Esophagus muscularis mucosa (tissue), 4 donors: ENCODE measurements around the gene SMIM35. TPM values are rescaled to one million over a fixed set of nuclear protein-coding genes. Genes with fewer than 3 reads are reported as not detected.

Experiments
- DNase-seq: peaks from one replicate; pipeline ENCODE4 v3.0.0-alpha.2; 2017; ENCODE audit errors: extremely low spot score
- H3K27ac ChIP-seq, 4 donors: fragments of 200-600 bp; sonication (generic); replicated peaks in 1 of 4; 1 replicate in 3 of 4; 2 replicates in 1 of 4; pipeline ENCODE4 v1.5.1; 2016 to 2019; ENCODE audit warnings: mild to moderate bottlenecking in 1 of 4
- H3K27me3 ChIP-seq, 4 donors: fragments of 200-600 bp; sonication (generic); one replicate each; pipeline versions ENCODE4 v1.5.1 to v1.6.0; 2016 to 2019
- H3K36me3 ChIP-seq, 4 donors: fragments of 200-600 bp; sonication (generic); one replicate each; pipeline ENCODE4 v1.5.1; 2016 to 2019
- H3K4me1 ChIP-seq, 4 donors: fragments of 200-600 bp; sonication (generic); one replicate each; pipeline ENCODE4 v1.5.1; 2016 to 2019
- H3K4me3 ChIP-seq, 4 donors: fragments of 200-600 bp; sonication (generic); 1 replicate in 2 of 4; 2 replicates in 2 of 4; pipeline ENCODE4 v1.5.1; 2016 to 2019; ENCODE audit warnings: mild to moderate bottlenecking in 4 of 4, moderate library complexity in 1 of 4
- H3K9me3 ChIP-seq, 4 donors: fragments of 200-600 bp; sonication (generic); 1 replicate in 3 of 4; 2 replicates in 1 of 4; pipeline ENCODE4 v1.5.1; 2016 to 2019
- CTCF ChIP-seq, 3 experiments: fragments of 200-600 bp in 2 of 3; fragments of 450-650 bp in 1 of 3; sonication (generic) in 2 of 3; IDR thresholded peaks; one replicate each; pipeline ENCODE4 v1.5.1; 2017 to 2019; ENCODE audit warnings: antibody characterized with exemption in 3 of 3, mild to moderate bottlenecking in 2 of 3, moderate library complexity in 1 of 3
- EP300 ChIP-seq: sonication (generic); formaldehyde crosslinking; IDR thresholded peaks from one replicate; pipeline ENCODE4 v1.6.1; 2017; ENCODE audit warnings: antibody characterized with exemption
- POLR2A ChIP-seq: fragments of 450-650 bp; IDR thresholded peaks from one replicate; pipeline ENCODE4 v1.6.1; 2017; ENCODE audit warnings: antibody characterized with exemption, moderate library complexity, mild to moderate bottlenecking, low read depth
- POLR2AphosphoS5 ChIP-seq, 2 donors: sonication (generic); formaldehyde crosslinking; IDR thresholded peaks; one replicate each; pipeline ENCODE4 v1.6.1; 2017; ENCODE audit warnings: antibody characterized with exemption in 2 of 2
- WGBS: methylation state at CpG from one replicate; pipeline ENCODE4 v1.1.5; 2018; 5-methylcytosine and 5-hydroxymethylcytosine counted together
- intact Hi-C: fragments of 100-400 bp; cut with DNase I; formaldehyde crosslinking; loops from one replicate; pipeline ENCODE4 v1.15.1; 2023
- total RNA-seq, 4 donors: library from RNA; depleted of rRNA; stranded (reverse); fragments of >200 nt; gene quantifications; one replicate each; pipeline versions ENCODE4 v1.1.0 to v1.2.1, GENCODE V29; 2016

Gene SMIM35
- total RNA-seq, 4 donors from 2014 or later = not detected

- H3K27me3 ChIP-seq = peaks cover 0 to 13% (median 0%) of the 10 kb centered on the region in 4 donors
- no peak for DNase-seq
Observed at GRCh38 chr11:118091690-118092089, 4.9 kb upstream of the SMIM35 start.

GRCh38 chr11:118090545-118091162, 3.9 kb upstream of the SMIM35 start:
- no peak for TF ChIP-seq EP300
- no peak for TF ChIP-seq POLR2AphosphoS5 (IDR thresholded peaks at IDR 0.05)
- no peak for TF ChIP-seq POLR2A
- no peak for TF ChIP-seq CTCF (IDR thresholded peaks at IDR 0.05)
- H3K4me1 ChIP-seq = no peaks in the 10 kb centered on the region
- 79% methylated on average over 7 of the region's 7 CpGs for whole genome bisulfite sequencing
- H3K27ac ChIP-seq = no peak overlapping the region
- no peak overlapping the region for H3K4me3 ChIP-seq
- H3K9me3 ChIP-seq = peaks cover 0 to 10% (median 3%) of the 10 kb centered on the region in 4 donors
- no peak for DNase-seq
- H3K36me3 ChIP-seq = no peaks in the 10 kb centered on the region
- intact Hi-C loops = no loop called here
- H3K27me3 ChIP-seq = peaks cover 0 to 13% (median 0%) of the 10 kb centered on the region in 4 donors

More at GRCh38 chr11:118091690-118092089, 4.9 kb upstream of the SMIM35 start:
- H3K4me3 ChIP-seq = no peak overlapping the region
- H3K27ac ChIP-seq = no peak overlapping the region
- H3K36me3 ChIP-seq = no peaks in the 10 kb centered on the region
- TF ChIP-seq POLR2A (no peak), EP300 (no peak), POLR2AphosphoS5 (IDR thresholded peaks at IDR 0.05) (no peak), CTCF (IDR thresholded peaks at IDR 0.05) (no peak)
- no peaks in the 10 kb centered on the region for H3K4me1 ChIP-seq
- H3K9me3 ChIP-seq = peaks cover 0 to 10% (median 3%) of the 10 kb centered on the region in 4 donors
- intact Hi-C loops = no loop called here
- 64% methylated on average over 6 of the region's 6 CpGs for WGBS

- no peak for TF ChIP-seq EP300
- intact Hi-C loops = no loop called here
- 58% methylated on average over 4 of the region's 4 CpGs for WGBS
- H3K36me3 ChIP-seq = no peaks in the 10 kb centered on the region
- H3K27me3 ChIP-seq = peaks cover 0 to 13% (median 0%) of the 10 kb centered on the region in 4 donors
- peaks cover 0 to 10% (median 3%) of the 10 kb centered on the region in 4 donors for H3K9me3 ChIP-seq
- DNase-seq = no peak
- peaks cover 6 to 10% (median 10%) of the 10 kb centered on the region in 4 donors for H3K4me1 ChIP-seq
- no peak overlapping the region for H3K4me3 ChIP-seq
- no peak overlapping the region for H3K27ac ChIP-seq
Observed at GRCh38 chr11:118088531-118088930, 1.8 kb upstream of the SMIM35 start.

- H3K36me3 ChIP-seq = no peaks in the 10 kb centered on the region
- no peak overlapping the region for H3K4me3 ChIP-seq
- TF ChIP-seq CTCF (IDR thresholded peaks at IDR 0.05) (no peak), EP300 (no peak), POLR2AphosphoS5 (IDR thresholded peaks at IDR 0.05) (no peak), POLR2A (no peak)
- intact Hi-C loops = no loop called here
- H3K27ac ChIP-seq = no peak overlapping the region
- H3K4me1 ChIP-seq = peaks cover 6 to 15% (median 15%) of the 10 kb centered on the region in 4 donors
- DNase-seq = no peak
- peaks cover 0 to 10% (median 3%) of the 10 kb centered on the region in 4 donors for H3K9me3 ChIP-seq
- WGBS = 85% methylated on average over 6 of the region's 6 CpGs
- H3K27me3 ChIP-seq = peaks cover 0 to 12% (median 0%) of the 10 kb centered on the region in 4 donors
Observed at GRCh38 chr11:118087931-118088330, 1.2 kb upstream of the SMIM35 start.

- no peaks in the 10 kb centered on the region for H3K36me3 ChIP-seq
- no peak for DNase-seq
- no peak for TF ChIP-seq CTCF (IDR thresholded peaks at IDR 0.05)
- TF ChIP-seq EP300 = no peak
- TF ChIP-seq POLR2AphosphoS5 (IDR thresholded peaks at IDR 0.05) = no peak
- H3K27ac ChIP-seq = no peak overlapping the region
- peaks cover 9 to 18% (median 16%) of the 10 kb centered on the region in 4 donors for H3K4me1 ChIP-seq
- H3K9me3 ChIP-seq = peaks cover 0 to 10% (median 3%) of the 10 kb centered on the region in 4 donors
- H3K27me3 ChIP-seq = peaks cover 0 to 3% (median 0%) of the 10 kb centered on the region in 4 donors
- intact Hi-C loops = no loop called here
- no peak overlapping the region for H3K4me3 ChIP-seq
Observed at GRCh38 chr11:118084656-118085055, 2.1 kb downstream of the SMIM35 start.
